Adrenal gland (tissue), 5 donors: Measurements from ENCODE around the gene NAPG.
"Not testable (repeated sequence)": the region's sequence is repeated elsewhere in the genome, so short reads cannot be mapped to it uniquely, and the experiment has no call there.

ENCODE experiments used
- CTCF ChIP-seq, 6 experiments: fragments of 450-650 bp in 4 of 6; fragments of 200-600 bp in 2 of 6; sonication (generic) in 1 of 6; IDR thresholded peaks; 1 replicate in 5 of 6; 2 replicates in 1 of 6; pipeline versions ENCODE4 v1.5.1 to v1.8.0; 2016 to 2021; ENCODE audit warnings: antibody characterized with exemption in 6 of 6, mild to moderate bottlenecking in 2 of 6, moderate library complexity in 1 of 6
- POLR2A ChIP-seq, 2 donors: fragments of 450-650 bp; IDR thresholded peaks; one replicate each; pipeline ENCODE4 v1.6.1; 2017; ENCODE audit warnings: antibody characterized with exemption in 2 of 2, mild to moderate bottlenecking in 2 of 2, moderate library complexity in 1 of 2
- donor health status: DM: no; HTN: no; CAD: no.

- not testable (repeated sequence) for TF ChIP-seq CTCF, POLR2A (IDR thresholded peaks at IDR 0.05)
Observed at GRCh38 chr18:10539124-10539523, 13.3 kb downstream of the NAPG start.
